T1000 (cell line): ENCODE results near the gene AHNAK.
"Not testable (repeated sequence)": the region's sequence is repeated elsewhere in the genome, so short reads cannot be mapped to it uniquely, and the experiment has no call there.

Source experiments
- DNase-seq: peaks from one replicate; lab custom pipeline; 2025; ENCODE audit warnings: mixed read lengths; lab: John Stamatoyannopoulos, UW

AHNAK gene

GRCh38 chr11:62461740-62462507, 84.7 kb downstream of the AHNAK start:
- DNase-seq: no peak

DNA sequence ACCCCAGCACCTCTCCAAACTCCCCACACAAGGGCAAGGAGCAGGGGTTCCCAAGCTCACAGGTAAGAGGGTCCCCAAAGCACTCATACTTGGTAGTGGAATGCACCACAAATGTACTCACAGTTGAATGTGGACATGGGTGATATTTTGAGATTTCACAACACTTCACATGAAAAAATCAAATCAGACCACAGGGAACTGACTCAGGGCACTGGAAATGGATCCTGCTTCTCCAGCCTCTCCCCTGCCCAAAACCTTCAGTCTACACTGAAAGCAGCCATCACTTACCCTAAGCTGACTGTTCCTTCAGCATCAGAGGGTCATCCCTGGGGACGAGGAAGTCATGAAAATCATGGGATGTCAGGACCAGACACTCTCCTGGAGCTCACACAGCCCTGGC, 87.5 kb downstream of the AHNAK start:
- DNase-seq: no peak

GRCh38 chr11:62458212-62459002, 88.2 kb downstream of the AHNAK start:
- DNase-seq: no peak

DNA sequence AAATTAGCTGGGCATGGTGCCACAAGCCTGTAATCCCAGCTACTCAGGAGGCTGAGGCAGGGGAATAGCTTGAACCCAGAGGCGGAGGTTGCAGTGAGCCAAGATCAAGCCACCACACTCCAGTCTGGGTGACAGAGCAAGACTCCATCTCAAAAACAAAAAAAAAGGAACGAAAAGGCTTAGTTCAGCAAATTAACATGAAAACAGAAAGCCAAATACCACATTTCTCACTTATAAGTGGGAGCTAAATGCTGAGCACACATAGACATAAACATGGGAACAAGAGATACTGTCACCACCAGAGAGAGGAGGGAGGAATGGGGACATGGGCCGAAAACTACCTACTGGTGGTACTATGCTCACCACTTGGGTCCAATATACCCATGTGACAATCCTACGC, 89.1 kb downstream of the AHNAK start:
- no peak for DNase-seq

GRCh38 chr11:62456630-62457029, 90.0 kb downstream of the AHNAK start:
- no peak for DNase-seq

DNA sequence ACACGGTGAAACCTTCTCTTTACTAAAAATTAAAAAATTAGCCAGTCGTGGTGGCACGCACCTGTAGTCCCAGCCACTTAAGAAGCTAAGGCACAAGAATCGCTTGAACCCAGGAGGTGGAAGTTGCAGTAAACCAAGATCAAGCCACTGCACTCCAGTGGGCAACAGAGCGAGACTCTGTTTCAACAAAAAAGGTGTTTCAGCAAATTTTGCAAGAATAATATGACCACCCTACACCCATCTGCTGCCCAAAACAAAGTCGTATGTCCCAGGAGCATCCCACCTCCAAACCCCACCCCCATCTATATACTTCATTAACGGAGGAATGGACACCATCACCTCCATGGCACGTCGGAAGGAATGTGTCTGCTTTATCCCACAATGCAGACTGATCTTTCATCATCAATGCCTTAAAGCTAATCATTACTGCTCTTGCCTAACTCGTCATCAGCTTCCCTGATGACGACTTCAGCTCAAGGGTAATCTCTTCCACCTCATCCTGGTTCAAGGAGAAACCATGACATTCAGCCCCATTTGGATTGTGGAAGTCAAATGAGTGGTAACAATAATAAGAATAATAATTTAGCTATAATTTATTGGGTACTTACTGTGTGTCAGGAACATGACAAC, 93.7 kb downstream of the AHNAK start:
- DNase-seq: no peak

- no peak for DNase-seq
These were observed 94.3 kb downstream of the AHNAK start for GRCh38 chr11:62452261-62452660.

- DNase-seq: no peak
These were observed 95.4 kb downstream of the AHNAK start for GRCh38 chr11:62451241-62451621.

- no peak for DNase-seq
These were observed 95.9 kb downstream of the AHNAK start for GRCh38 chr11:62450543-62451240.

- not testable (repeated sequence) for DNase-seq
These were observed 96.7 kb downstream of the AHNAK start for GRCh38 chr11:62449912-62450311.

- DNase-seq: peak; percentile 55
These were observed 97.2 kb downstream of the AHNAK start for GRCh38 chr11:62449451-62449851.

- no peak for DNase-seq
These were observed 100.5 kb downstream of the AHNAK start for GRCh38 chr11:62446091-62446490.

- no peak for DNase-seq
These were observed 101.3 kb downstream of the AHNAK start for GRCh38 chr11:62445314-62445740.

- DNase-seq: no peak
These were observed 101.8 kb downstream of the AHNAK start for GRCh38 chr11:62444835-62445234.

GRCh38 chr11:62444236-62444833, 102.3 kb downstream of the AHNAK start:
- DNase-seq: peak; percentile 71

DNA sequence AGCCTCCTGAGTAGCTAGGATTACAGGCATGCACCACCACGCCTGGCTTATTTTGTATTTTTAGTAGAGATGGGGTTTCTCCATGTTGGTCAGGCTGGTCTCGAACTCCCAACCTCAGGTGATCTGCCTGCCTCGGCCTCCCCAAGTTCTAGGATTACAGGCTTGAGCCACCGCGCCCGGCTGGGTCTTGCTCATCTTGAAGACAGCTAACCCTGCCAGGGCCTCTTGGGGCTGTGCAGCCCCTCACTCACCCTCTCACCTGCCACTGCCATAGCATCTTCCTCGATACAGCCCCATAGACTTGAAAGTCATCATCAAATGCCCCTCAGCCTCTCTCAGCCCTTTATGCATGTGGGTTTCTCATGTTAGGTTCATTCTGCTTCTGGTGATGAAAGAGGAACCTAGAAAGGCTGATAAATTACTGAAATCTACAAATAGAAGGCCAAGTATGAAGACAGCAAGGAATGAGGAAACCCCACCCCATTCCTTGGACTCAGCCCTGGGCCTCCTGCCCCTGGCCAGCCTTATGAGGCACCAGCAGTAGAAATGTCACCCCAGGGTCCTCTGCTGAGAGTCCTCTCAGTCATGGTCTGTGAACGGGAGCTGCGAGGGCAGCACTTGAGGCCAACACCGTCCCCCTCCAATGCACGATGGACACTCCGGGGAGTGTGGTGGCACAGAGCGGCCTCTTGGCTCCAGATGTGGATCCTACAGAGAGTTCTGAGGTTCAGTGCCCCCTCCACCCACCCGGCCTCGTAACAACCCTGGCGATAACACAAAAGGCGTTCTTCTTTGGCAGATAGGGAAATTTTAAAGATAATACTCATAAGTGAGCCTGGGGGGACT, 103.0 kb downstream of the AHNAK start:
- DNase-seq: no peak

GRCh38 chr11:62439785-62440602, 106.6 kb downstream of the AHNAK start:
- DNase-seq: peak; percentile 68

GRCh38 chr11:62438641-62439040, 108.0 kb downstream of the AHNAK start:
- no peak for DNase-seq

- no peak for DNase-seq
These were observed 109.0 kb downstream of the AHNAK start for GRCh38 chr11:62437616-62438015.
